ENCODE results near the gene HAUS7.

The HAUS7 gene

DNA sequence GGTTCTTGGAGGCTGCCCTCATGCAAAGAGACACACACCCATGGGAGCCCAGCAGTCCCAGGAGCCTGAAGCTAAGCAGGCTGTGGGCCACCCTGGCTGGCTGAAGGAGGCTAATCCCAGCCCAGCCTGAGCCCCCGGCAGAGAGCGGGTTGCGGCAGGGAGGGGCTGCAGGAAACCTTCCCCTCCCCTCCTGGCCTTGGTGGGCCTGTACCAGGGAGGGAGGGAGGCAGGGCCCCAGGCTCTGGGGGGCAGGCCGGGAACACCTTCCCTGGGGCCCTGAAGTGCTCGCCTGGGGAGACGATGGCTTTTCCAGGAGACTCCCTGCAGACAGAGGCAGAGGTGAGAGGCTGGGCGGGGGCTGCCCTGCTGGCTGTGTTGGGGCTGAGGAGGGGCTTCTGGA, 28.1 kb upstream of the HAUS7 start:
- no peak for DNase-seq

DNA sequence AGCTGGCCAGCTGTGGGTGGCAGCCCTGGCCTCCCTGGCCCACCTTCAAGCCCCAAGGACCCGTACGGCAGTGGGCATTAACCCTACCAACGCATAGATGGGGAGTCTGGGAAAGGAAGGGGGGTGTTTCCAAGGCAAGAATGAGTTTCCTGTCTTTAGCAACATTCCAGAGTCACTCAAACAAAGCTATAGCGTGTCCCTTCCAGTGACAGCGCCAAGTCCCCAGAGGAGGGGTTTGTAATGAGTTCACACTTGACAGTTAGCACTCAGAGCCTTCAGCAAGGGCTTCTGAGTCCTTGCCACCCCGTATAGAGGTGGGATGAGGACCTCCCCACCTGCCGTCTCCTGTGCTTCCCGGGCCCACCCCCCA, 26.2 kb upstream of the HAUS7 start:
- DNase-seq, result no peak

DNA sequence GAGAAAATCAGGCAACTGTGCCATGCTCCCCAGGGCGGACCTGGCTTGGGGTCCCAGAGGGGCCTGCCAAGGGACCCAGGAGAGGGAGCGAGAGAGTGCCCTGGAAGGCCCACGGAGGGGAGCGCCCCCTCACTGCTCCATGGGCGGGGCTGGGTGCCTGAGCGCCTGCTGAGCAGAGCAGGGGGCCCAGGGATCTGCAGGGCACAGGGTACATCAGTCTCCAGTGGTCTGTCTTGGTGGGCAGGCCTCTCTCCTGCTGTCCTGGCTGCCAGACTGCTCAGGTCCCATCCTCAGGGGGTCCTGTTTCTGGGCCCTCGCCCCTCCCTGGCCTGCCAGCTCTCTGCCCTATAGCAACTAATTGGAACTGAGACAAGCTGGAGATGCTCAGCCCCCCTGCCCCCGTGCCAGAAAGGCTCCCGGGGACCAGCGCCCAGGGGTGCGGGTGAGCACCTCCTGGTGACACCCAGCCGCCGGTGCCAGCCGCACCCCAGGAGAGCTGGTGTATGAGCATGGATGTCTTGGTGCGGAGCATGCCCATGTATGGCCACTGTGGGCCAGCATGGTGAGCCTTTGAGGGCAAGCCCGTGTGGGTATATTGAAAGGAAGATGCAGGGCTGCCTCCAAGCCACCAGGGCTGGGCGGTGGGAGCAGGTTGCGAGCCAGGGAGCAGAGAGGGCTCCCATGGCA, 25.7 kb upstream of the HAUS7 start:
- DNase-seq, result no peak

DNA sequence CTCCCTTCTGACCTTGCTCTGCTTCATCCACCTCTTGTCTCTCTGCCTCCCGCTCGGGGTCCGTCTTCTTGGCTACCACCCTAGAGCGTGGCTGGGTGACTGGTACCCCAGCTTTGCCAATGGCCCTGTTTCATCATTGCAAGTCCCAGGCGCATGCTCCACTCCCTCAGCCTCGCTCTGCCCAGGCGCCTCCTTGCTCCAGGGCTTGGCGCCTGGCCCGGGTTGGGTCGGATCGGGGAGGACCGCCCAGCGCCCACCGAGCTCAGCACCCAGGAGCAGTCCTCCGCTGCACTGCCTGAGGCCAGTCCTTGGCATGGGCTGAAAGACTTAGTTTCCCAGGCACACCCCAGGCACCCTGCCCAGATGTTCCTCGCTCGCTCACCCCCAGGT, 25.0 kb upstream of the HAUS7 start:
- DNase-seq, result no peak

DNA sequence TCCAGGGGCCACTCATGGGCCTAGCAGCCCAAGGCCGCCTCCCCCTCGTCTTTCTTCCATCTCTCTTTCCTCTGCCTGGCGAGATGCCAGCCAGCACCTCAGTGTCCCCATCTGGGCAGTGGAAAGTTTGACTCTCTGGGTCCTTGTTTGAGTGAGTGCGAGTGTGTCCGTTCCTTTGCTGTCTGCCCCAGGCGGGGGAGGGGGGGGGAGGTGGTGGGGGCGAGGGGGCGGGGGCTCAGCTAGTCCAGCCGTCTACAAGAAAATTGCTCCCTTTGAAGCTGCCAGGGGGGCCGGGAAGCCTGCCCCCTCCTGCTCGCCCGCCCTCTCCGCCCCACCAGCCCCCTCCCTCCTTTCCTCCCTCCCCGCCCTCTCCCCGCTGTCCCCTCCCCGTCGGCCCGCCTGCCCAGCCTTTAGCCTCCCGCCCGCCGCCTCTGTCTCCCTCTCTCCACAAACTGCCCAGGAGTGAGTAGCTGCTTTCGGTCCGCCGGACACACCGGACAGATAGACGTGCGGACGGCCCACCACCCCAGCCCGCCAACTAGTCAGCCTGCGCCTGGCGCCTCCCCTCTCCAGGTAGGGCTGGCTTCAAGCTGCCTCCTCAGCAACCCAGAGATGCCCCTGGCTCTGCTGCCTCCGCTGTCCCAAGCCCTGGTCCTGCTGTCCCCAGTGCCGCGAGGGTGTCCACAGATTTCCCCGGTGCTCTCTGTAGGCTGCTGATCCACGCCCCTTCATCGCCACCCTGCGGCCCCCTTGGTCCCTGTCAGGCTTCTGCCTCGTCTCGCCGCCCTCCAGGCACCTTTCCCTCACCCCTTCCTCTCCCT, 24.4 kb upstream of the HAUS7 start, which contains the start of gene BGN:
BGN (plus strand) TSS at position 440 of the 821 bp plus-strand sequence. CDS start 9,652 bp downstream, outside the sequence.
- peak in 1 of 3 donors; percentile 5 for DNase-seq

DNA sequence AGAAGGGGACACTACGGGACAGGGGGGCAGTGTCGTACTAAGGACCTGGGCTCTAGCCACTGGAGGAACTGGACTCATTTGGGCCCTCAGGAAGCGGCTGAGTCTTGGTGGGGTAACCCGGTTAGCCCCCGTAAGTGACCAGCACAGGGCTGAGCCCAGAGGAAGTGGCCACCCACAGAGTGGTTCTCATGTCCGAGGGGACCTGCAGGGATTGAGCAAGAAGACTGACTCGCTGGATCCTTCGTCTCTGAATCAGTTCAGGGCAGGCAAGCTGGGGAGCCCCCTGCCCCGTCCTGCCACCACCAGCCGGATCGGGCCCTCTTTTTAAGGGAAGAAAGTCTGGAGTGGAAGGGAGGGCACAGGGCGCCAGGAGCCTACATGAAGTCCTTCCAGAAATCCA, 23.7 kb upstream of the HAUS7 start:
- DNase-seq, result peak; percentile 32 to 47 (median 40)

DNA sequence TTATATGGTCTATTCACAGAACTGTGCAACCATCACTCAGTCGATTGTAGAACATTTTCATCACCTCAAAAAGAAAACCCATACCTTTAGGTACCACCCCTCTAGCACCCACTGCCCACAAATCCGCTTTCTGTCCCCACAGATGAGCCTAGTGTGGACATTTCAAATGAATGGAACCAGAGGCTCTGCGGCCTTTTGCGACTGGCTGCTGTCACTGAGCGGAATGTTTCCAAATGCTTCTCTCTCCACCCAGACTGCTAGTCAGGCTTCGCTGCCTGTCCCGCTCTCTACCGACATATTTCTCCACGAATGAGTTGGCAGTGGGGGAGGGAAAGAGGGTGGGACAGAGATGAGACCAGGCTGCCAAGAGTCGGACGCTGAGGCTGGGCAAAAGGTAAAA, 22.7 kb upstream of the HAUS7 start:
- no peak for DNase-seq

DNA sequence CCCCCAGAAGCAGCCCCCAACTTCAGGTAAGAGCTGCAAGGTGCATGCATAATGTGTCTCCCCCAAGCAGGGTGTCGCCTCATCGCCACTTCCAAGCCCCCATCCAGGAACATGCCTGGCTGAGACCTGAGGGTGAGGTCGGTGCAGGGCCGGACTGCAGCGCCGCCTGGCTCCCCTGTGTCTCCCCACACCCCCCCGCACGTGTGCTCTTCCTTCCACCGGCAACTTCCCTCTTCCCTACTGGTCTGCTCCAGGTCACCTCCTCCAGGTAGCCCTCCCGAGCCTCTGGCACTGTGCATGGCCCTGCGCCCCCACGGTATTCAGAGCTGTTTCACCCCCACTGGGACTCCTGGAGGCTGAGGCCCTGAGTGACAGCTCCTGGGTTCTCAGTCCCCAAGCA, 22.2 kb upstream of the HAUS7 start:
- no peak for DNase-seq

DNA sequence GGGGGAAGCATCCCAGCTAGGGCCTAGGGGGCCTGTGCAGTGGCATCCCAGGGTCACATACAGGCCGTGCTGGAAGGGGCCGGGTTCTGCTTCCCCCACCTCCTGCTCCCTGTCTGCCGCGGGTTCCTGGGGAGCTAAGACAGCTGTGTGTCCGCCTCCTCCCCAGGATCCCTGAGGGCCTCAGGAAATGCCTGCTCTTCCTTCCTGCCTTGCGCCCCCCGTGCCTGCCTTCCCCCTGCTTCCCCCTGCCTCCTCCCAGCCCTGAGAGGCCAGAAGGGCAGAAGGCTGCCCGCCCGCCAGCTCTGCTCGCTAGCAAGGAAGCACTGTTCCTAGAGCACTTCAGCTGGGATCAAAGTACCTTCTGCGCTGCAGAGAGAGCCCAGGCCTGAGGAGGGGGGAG, 21.5 kb upstream of the HAUS7 start:
- DNase-seq, result no peak

DNA sequence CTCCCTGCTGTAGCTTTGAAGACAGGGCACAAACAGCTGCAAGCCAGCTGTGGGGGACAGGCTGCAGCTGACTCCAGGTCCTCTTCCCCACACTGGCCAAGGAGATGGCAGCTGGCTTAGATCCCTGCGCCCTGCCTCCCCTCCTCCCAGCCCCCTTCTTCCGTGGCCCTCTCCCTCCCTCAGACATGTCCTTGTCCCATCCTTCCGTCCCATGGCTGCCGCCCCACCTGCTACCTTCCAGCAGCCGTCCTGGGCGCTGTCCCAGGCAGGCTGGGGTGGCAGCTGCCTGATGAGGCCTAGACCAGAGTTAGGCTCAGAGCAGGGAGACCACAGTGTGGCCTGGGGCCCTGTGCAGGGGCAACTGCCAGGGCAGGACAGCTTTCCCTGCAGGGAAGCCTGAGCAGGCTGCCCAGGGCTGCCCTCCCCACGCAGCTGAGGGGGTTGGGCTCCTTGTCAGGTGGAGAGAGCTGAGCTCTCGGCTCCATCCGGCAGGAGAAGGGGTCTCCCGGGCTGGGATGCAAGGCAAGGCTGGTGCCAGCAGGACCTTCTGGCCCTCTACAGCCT, 21.1 kb upstream of the HAUS7 start:
- no peak for DNase-seq

DNA sequence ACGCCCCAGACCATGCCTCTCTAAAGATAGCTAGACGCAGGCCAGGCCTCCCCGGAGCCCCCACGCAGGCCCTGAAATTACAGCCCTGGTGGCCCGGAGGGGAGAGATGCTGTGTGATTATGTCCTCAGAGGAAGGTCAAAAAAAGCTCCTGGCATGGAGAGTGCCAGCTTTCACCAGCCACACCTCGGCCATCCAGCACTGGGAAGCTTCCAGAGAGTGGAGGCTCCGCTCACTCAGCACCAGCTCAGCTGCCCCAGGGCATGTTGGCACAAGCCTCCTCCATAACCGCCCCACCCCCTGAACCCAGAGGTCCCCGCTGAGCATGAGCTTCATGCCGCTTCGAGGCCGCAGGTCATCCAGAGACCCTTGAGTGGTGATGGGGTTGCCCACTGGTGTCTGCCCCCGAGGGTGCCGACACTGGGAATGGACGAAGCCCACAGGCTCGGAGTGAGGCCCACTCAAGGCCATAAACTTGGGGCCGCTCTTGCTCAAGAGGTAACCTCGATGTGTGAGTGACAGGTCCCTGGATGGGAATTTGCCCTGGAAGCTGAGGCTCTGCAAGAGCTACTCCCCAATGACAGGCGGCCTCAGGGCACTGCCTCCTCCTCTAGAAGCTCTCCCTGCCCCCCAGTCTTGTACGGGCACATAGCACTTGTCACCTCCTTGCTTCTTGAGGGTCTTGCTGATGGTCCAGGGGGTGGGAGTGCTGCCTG, 20.0 kb upstream of the HAUS7 start:
- no peak for DNase-seq

DNA sequence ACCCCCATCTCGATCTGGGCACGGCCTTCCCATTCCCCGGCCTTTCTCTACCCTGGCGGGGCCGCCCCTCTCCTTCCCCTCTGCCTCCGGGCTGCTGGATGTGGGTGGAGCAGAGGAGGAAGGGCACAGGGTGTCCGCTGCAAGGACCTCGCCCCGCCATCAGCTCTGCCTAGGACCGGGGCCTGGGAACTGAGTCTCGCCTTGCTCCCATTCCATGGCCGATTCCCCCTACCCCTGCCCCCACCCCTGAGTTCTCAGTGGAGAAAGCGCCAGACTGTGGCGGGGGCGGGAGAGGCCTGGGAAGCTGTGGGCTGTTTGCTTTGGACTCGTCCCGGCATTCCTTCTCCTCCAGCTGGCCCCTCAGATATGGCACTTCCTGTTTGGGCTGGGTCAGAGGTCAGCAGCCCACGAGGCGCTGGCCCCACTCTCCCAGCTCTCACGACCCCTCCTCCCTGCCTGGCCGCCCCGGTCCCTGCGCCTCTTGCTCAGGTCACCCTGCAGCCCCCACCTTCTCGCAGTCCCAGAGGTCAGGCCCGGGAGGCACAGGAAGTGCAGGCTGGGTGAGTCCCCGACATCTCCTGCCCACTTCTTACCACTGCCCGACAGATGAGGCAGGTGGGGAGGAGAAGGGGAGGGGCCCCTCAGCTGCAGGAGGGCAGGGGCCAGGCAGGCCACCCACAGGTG, 18.0 kb upstream of the HAUS7 start:
- no peak for DNase-seq

DNA sequence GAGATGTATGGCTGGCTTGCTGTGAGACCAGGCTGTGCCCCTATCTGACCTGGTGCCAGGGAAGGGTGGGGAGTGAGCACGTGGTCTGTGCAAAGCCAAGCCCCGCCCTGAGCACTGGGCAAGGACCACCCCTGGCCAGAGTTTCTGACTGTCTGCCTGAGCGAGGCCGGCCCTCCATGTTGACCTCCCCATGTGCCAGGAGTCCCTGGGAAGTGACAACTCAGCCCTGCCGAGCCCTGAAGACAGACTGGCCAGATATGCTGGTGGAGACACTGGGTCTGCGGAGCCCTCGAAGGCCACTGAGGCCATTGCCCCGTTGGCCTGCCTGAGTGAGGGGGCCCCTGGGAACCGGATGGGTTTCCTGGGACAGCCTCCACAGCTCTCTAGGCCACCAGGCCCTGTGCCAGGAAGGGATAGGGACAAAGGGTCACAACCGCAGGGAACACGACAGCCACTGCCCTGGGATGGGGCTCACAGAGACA, 17.3 kb upstream of the HAUS7 start:
- DNase-seq, result no peak

DNA sequence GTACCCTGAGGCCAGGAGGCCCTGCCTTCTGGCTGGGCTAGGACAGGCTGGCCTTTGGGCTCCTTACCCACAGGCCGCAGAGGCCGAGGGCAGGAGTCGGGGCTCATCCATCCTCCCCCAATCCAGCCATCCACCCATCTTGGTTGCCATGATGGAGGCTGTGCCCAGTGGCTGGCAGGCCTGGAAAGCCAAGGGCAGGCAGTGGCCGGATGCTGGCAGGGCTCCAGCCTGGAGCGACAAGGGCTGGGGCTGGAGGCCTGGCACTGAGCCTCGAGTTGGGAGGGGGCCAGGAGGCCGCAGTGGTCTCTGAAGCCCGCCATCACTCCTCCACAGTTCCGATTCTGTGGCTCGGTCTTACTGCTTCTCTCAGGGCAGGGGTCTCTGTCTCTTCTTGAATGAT, 15.8 kb upstream of the HAUS7 start:
- no peak for DNase-seq

DNA sequence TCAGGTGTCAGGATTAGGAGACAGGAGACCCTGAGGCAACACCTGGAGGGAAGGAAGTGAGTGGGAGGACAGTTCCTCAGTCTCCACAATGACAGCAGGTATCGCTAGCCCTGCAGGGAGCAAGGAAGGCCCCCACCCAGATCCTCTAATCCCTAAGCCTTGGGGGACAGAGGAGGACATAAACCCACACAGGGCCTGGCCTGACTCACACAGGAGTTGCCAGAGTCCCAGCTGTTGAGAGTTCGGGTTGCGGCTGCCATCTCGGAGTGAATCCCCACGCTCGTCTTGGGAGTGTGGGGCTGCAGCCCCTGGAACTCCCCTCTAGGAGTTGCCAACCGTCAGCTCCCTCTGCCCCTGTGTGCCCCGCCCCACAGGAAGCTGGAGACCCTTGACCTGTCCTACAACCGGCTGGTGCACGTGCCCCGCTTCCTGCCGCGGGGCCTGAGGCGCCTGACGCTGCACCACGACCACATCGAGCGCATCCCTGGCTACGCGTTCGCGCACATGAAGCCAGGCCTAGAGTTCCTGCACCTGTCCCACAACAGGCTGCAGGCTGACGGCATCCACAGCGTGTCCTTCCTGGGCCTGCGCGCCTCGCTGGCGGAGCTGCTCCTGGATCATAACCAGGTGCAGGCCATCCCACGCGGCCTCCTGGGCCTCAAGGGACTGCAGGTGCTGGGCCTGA, 15.2 kb upstream of the HAUS7 start:
- no peak for DNase-seq

DNA sequence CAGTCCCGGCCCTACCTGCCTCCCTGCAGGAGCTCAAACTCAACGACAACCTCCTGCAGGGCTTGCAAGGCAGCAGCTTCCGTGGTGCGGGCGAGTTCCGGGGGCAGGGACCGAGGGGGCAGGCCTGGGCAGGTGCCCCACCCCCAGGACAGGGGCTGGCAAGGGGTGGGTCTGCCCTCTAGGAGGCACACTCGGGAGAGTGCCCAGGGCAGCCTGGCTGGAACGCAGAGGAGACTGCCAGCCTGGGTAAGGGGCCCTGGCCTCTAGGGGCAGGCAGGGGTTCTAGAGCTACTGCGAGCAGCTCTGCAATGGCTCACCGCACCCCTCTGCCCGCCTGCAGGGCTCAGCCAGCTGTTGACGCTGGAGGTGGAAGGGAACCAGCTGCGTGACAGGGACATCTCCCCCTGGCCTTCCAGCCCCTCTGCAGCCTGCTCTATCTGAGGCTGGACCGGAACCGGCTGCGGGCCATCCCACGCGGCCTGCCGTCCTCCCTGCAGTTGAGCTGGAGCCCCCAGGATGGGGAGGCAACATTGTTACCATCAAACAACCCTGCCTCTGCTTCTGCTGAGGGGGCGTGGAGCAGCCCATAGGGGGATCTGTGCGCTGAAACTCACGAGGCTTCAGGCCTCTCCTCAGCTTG, 12.1 kb upstream of the HAUS7 start:
- DNase-seq, result no peak

DNA sequence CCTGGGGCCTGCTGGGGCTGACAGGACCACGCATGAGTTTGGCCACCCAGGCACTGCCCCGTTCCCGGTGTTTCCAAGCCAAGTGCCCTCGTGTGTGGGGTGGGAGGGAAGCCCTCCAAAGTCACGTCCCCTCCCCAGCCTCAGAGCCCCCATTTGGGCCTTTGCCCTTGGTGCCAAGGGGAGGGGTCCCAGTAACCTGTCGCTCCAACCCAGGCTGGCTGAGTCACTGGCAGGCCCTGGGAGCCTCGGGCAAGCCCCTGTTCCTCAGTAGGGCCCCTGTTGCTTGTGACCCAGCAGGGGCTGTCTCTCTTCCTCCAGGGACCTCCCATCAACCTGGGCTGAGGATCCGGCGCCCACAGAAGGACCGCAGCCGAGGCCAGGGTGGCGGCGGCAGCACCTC, 10.7 kb upstream of the HAUS7 start:
- DNase-seq, result no peak

DNA sequence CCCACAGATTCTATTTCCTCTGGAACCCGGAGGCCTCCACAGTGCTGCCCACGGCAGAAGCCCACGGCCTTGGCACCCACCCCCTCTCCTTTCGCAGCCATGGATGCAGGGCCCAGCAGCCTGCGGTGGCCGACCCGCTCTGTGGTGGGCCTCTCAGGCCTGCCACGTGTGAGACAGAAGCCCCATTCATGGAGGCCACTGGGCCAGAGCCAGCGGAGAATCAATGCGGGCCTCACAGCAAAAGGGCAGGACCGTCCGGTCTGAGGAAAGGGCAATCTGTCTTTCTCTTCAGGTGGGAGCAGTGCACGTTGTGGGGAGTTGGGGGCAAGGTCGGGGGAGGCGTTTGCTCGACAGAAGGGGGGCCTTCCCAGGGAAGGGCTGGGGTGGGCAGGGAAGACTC, 8.4 kb upstream of the HAUS7 start:
- DNase-seq, result no peak

DNA sequence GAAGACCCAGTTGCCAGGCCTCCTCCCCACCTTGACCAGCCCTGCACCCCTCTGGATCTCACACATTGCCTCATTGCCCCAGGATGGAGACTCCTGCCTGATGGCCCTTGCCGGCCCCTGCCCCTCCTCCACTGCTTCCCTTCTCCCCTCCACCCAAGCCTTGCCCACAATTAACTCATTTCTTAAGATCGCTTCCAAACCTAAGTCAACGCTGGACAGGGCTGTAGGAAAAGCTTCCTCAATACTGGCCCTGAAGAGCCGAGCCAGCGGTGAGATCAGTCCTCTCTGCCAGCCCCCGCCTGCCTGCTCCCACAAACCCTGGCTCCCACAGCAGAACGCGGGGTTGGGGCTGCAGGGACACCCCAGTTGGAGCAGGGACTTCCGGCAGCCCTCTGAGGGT, 7.5 kb upstream of the HAUS7 start:
- no peak for DNase-seq

DNA sequence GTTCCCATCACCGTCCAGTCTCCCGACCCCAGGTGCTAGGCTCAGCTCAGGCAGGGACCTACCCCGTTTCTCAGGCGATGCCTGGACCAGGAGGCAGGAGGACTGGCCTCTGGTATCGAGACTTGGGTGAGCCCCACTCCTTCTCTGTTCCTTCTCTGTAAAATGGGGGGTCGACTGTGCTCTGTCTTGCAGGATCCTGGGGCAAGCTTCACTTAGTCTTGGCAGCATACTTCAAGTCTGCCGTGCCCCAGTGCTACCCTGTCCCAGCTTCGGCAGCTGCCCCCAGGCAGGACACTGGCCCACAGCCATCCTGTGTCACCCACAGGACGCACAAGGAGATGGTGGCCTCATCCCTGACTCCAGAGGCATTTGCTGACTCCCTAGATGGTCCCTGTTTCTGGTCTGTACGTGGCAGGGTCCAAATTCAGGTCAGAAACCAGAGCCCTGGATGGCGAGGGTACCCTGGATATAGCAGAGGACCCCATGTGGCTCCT, 7.0 kb upstream of the HAUS7 start:
- no peak for DNase-seq

DNA sequence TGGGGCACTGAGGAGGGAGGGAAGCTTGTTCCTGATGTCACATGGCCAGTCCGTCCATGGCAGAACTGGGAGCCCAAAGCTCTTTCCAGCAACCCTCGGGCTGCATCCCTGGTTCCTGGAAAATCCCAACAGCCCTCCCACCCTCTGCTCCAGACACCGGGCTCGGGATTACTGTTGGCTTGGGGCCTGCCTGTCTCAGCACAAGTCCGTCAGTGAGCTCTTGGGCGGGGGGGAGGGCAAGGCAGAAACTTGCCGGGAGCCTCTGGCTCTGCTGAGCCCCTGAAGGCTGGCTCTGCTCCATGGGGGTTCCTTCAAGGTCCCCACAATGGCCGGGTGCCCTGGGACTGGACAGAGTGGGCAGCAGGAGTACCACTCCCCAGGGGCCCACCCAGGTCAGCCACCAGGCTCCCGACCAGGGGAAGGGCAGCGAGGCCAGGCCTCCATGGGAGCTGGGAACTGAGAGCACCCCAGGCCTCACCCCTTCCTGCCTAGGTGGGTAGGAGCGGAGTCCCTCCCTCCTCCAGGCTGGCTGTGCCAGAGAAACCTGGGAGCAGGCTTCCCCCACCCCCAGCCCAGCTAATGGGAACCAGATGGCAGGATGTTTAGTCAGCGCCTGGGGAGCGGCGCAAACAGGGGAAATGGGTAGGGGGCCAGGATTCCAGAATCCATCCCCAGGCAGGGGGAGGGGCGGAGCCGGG, 6.4 kb upstream of the HAUS7 start:
- no peak for DNase-seq

Measured in suppressor macrophage treated with lipopolysaccharide for 1 hour (primary cell).